Thyroid gland (tissue), 4 donors: Measurements from ENCODE around the gene NFATC2IP.
"Not testable (repeated sequence)": the region's sequence is repeated elsewhere in the genome, so short reads cannot be mapped to it uniquely, and the experiment has no call there.

Experiments
- POLR2A ChIP-seq, 2 donors: fragments of 450-650 bp; IDR thresholded peaks; one replicate each; pipeline ENCODE4 v1.6.1; 2017; ENCODE audit warnings: antibody characterized with exemption in 2 of 2, mild to moderate bottlenecking in 2 of 2, moderate library complexity in 1 of 2
- TF ChIP-seq, protein P1 (sequence below), 6 experiments: fragments of 200-600 bp in 3 of 6; fragments of 450-650 bp in 3 of 6; sonication (generic) in 3 of 6; IDR thresholded peaks; one replicate each; pipeline ENCODE4 v1.5.1; 2016 to 2019; ENCODE audit warnings: antibody characterized with exemption in 6 of 6, mild to moderate bottlenecking in 2 of 6, inconsistent platforms in 1 of 6, moderate library complexity in 1 of 6

DNA sequence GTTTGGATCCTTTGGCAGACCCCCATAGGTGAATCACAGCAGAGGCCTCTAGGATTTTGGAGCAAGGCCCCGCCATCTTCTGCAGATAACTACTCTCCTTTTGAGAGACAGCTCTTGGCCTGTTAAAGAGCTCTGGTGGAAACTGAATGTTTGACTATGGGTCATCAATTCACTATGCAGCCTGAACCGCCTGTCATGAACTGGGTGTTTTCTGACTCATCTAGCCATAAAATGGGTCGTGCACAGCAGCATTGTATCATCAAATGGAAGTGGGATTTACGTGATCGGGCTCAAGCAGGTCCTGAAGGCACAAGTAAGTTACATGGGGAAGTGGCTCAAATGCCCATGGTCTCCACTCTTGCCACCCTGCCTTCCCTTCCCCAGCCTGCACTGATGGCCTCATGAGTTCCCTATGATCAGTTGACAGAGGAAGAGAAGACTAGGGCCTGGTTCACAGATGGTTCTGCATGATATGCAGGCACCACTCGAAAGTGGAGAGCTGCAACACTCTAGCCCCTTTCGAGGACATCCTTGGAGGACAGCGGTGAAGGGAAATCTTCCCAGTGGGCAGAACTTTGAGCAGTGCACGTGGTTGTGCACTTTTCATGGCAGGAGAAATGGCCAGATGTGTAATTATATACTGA lies 53.9 kb downstream of the NFATC2IP start:
- TF ChIP-seq, protein P1, sequence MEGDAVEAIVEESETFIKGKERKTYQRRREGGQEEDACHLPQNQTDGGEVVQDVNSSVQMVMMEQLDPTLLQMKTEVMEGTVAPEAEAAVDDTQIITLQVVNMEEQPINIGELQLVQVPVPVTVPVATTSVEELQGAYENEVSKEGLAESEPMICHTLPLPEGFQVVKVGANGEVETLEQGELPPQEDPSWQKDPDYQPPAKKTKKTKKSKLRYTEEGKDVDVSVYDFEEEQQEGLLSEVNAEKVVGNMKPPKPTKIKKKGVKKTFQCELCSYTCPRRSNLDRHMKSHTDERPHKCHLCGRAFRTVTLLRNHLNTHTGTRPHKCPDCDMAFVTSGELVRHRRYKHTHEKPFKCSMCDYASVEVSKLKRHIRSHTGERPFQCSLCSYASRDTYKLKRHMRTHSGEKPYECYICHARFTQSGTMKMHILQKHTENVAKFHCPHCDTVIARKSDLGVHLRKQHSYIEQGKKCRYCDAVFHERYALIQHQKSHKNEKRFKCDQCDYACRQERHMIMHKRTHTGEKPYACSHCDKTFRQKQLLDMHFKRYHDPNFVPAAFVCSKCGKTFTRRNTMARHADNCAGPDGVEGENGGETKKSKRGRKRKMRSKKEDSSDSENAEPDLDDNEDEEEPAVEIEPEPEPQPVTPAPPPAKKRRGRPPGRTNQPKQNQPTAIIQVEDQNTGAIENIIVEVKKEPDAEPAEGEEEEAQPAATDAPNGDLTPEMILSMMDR (IDR thresholded peaks at IDR 0.05), result not testable (repeated sequence)
- not testable (repeated sequence) for TF ChIP-seq POLR2A (IDR thresholded peaks at IDR 0.05)
